ENCODE measurements around the gene CEP95. TPM values are rescaled to one million over a fixed set of nuclear protein-coding genes. Genes with fewer than 3 reads are reported as not detected.

CEP95 gene
- total and polyA plus RNA-seq, 2 of the 13 experiments (the other 11 are each of a cell fraction or from before 2014, with no cell fraction given): 65.9 to 68.8 TPM

GRCh38 chr17:64506576-64507412, at the start of gene CEP95 (continued):
- TF ChIP-seq NR2C2 (CRISPR knock-in tag; IDR thresholded peaks at IDR 0.05; ENCODE audit: borderline replicate concordance) (peak; percentile 91), RBAK (CRISPR knock-in tag; IDR thresholded peaks at IDR 0.05) (no peak; the same call in 1 of the 2 replicates), ZNF337 (CRISPR knock-in tag; IDR thresholded peaks at IDR 0.05; ENCODE audit: borderline replicate concordance, low read depth) (no peak), ZBTB46 (CRISPR knock-in tag; IDR thresholded peaks at IDR 0.05; ENCODE audit: borderline replicate concordance) (no peak; the same call in 1 of the 2 replicates), HNRNPUL1 (IDR thresholded peaks at IDR 0.05; ENCODE audit: low read depth, low read length) (no peak), PHB2 (IDR thresholded peaks at IDR 0.05; ENCODE audit: partially characterized antibody) (no peak), ATF3 (CRISPR knock-in tag; IDR thresholded peaks at IDR 0.05) (no peak), IKZF5 (CRISPR knock-in tag; IDR thresholded peaks at IDR 0.05) (peak; percentile 94), YY1 (IDR thresholded peaks at IDR 0.05; ENCODE audit: insufficient read depth, insufficient replicate concordance, low read depth, low read length) (peak; percentile 71), KAT7 (CRISPR knock-in tag; IDR thresholded peaks at IDR 0.05; ENCODE audit: borderline replicate concordance) (peak; percentile 45), ADNP (CRISPR knock-in tag; IDR thresholded peaks at IDR 0.05) (no peak), RNF2 (conservative IDR thresholded peaks at IDR 0.05; ENCODE audit: low read depth) (peak; percentile 95; the same call in 1 of the 2 replicates), ETV6 (CRISPR knock-in tag; conservative IDR thresholded peaks at IDR 0.05) (peak; percentile 78; the same call in 1 of the 2 replicates), FOXC1 (CRISPR knock-in tag; IDR thresholded peaks at IDR 0.05; ENCODE audit: borderline replicate concordance) (peak; percentile 83), MYPOP (CRISPR knock-in tag; IDR thresholded peaks at IDR 0.05) (peak; percentile 90), GABPA (IDR thresholded peaks at IDR 0.05; ENCODE audit: low read depth, low read length) (peak; percentile 76), GABPA (CRISPR knock-in tag; IDR thresholded peaks at IDR 0.05; ENCODE audit: low read depth) (peak; percentile 94), JARID2 (CRISPR knock-in tag; IDR thresholded peaks at IDR 0.05; ENCODE audit: insufficient replicate concordance) (no peak), NFIC (IDR thresholded peaks at IDR 0.05; ENCODE audit: low read length) (no peak), RFX1 (IDR thresholded peaks at IDR 0.05) (no peak; the same call in 1 of the 2 replicates), ZBTB33 (CRISPR knock-in tag; IDR thresholded peaks at IDR 0.05) (peak; percentile 14; the same call in 1 of the 2 replicates), ZNF879 (CRISPR knock-in tag; IDR thresholded peaks at IDR 0.05) (no peak), ZNF383 (CRISPR knock-in tag; IDR thresholded peaks at IDR 0.05; ENCODE audit: borderline replicate concordance) (no peak; the same call in 1 of the 2 replicates)

Data from HepG2 (cell line).